ENCODE measurements around the gene YKT6.

DNA sequence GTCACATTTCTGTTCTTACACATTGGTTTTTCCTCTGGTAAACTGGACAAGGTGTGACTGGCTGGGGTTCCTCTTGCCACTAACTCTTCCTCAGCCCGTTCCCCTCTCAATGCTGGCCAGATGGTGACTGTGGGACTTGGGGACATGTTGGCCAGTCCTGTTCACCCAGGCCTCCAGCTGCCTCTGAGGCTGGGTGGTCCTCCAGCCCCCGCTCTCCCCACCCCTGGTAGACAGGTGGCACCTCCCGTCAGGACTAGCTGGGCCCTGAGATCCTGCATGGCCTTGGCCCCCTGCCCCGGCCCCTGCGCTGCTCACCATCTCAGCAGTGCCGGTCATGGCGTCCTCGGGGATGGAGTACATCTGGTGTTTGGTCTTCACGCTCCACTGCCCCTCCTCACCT lies 48.8 kb upstream of the YKT6 start:
- TF ChIP-seq, protein P1, sequence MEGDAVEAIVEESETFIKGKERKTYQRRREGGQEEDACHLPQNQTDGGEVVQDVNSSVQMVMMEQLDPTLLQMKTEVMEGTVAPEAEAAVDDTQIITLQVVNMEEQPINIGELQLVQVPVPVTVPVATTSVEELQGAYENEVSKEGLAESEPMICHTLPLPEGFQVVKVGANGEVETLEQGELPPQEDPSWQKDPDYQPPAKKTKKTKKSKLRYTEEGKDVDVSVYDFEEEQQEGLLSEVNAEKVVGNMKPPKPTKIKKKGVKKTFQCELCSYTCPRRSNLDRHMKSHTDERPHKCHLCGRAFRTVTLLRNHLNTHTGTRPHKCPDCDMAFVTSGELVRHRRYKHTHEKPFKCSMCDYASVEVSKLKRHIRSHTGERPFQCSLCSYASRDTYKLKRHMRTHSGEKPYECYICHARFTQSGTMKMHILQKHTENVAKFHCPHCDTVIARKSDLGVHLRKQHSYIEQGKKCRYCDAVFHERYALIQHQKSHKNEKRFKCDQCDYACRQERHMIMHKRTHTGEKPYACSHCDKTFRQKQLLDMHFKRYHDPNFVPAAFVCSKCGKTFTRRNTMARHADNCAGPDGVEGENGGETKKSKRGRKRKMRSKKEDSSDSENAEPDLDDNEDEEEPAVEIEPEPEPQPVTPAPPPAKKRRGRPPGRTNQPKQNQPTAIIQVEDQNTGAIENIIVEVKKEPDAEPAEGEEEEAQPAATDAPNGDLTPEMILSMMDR (conservative IDR thresholded peaks at IDR 0.05) = no peak
- TF ChIP-seq ZFX (IDR thresholded peaks at IDR 0.05) = no peak
